Progenitor cell of endocrine pancreas (in vitro differentiated cells): ENCODE measurements around the gene FIBCD1. TPM values are rescaled to one million over a fixed set of nuclear protein-coding genes. Genes with fewer than 3 reads are reported as not detected.

Experiments
- DNase-seq: peaks from one replicate; pipeline ENCODE4 v3.0.0; 2021; ENCODE audit warnings: low spot score; ENCODE audit not compliant: unreplicated experiment
- H3K27ac Mint-ChIP-seq: 2 replicates; pipeline ENCODE4 v1.8.0; 2021; ENCODE audit warnings: mild to moderate bottlenecking, moderate library complexity, mixed read lengths
- H3K27me3 Mint-ChIP-seq: 2 replicates; pipeline ENCODE4 v1.8.0; 2021; ENCODE audit warnings: mixed read lengths
- H3K36me3 Mint-ChIP-seq: 2 replicates; pipeline ENCODE4 v1.8.0; 2022; ENCODE audit warnings: mixed read lengths; ENCODE audit not compliant: insufficient read depth
- H3K4me1 Mint-ChIP-seq: 2 replicates; pipeline ENCODE4 v1.8.0; 2021; ENCODE audit warnings: low read depth, mixed read lengths
- H3K4me3 Mint-ChIP-seq: 2 replicates; pipeline ENCODE4 v1.8.0; 2021; ENCODE audit warnings: low read depth, mild to moderate bottlenecking, moderate library complexity, mixed read lengths
- H3K9me3 Mint-ChIP-seq: 2 replicates; pipeline ENCODE4 v1.8.0; 2021; ENCODE audit warnings: low read depth, mixed read lengths
- total RNA-seq: library from RNA; stranded (reverse); gene quantifications from 2 replicates; pipeline ENCODE4 v1.2.1, GENCODE V29; 2021
- TF ChIP-seq, protein P1 (sequence below): fragments of 200-600 bp; sonication (generic); IDR thresholded peaks from one replicate; pipeline ENCODE4 v1.5.0; 2021; ENCODE audit warnings: antibody characterized with exemption, mild to moderate bottlenecking; ENCODE audit not compliant: unreplicated experiment

The FIBCD1 gene
- total RNA-seq, 1 donor from 2014 or later = not detected

DNA sequence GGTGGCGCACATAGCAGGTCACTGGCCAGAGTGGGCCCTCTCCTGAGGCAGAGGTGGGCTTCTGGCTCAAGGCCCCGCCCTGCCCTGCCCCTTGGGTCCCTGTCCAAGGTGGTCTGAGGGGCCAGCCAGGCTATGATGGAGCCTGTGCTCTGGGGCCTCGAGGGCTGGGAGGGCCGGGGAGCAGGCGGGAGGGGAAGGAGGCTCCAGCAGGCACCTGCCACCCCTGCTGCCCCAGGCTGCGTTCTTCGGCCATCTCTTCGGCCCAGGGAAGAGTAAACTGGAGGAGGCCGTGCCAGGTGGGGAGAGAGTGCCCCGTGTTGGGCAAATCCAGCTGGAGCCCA is 14.6 kb downstream of the FIBCD1 start:
- Mint-ChIP-seq H3K27me3 (peaks cover 12% of the 10 kb centered on the region), H3K27ac (no peak overlapping the region), H3K9me3 (no peaks in the 10 kb centered on the region), H3K36me3 (no peaks in the 10 kb centered on the region), H3K4me3 (no peak overlapping the region), H3K4me1 (no peaks in the 10 kb centered on the region)
- no peak for DNase-seq
- TF ChIP-seq, protein P1, sequence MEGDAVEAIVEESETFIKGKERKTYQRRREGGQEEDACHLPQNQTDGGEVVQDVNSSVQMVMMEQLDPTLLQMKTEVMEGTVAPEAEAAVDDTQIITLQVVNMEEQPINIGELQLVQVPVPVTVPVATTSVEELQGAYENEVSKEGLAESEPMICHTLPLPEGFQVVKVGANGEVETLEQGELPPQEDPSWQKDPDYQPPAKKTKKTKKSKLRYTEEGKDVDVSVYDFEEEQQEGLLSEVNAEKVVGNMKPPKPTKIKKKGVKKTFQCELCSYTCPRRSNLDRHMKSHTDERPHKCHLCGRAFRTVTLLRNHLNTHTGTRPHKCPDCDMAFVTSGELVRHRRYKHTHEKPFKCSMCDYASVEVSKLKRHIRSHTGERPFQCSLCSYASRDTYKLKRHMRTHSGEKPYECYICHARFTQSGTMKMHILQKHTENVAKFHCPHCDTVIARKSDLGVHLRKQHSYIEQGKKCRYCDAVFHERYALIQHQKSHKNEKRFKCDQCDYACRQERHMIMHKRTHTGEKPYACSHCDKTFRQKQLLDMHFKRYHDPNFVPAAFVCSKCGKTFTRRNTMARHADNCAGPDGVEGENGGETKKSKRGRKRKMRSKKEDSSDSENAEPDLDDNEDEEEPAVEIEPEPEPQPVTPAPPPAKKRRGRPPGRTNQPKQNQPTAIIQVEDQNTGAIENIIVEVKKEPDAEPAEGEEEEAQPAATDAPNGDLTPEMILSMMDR = no peak

DNA sequence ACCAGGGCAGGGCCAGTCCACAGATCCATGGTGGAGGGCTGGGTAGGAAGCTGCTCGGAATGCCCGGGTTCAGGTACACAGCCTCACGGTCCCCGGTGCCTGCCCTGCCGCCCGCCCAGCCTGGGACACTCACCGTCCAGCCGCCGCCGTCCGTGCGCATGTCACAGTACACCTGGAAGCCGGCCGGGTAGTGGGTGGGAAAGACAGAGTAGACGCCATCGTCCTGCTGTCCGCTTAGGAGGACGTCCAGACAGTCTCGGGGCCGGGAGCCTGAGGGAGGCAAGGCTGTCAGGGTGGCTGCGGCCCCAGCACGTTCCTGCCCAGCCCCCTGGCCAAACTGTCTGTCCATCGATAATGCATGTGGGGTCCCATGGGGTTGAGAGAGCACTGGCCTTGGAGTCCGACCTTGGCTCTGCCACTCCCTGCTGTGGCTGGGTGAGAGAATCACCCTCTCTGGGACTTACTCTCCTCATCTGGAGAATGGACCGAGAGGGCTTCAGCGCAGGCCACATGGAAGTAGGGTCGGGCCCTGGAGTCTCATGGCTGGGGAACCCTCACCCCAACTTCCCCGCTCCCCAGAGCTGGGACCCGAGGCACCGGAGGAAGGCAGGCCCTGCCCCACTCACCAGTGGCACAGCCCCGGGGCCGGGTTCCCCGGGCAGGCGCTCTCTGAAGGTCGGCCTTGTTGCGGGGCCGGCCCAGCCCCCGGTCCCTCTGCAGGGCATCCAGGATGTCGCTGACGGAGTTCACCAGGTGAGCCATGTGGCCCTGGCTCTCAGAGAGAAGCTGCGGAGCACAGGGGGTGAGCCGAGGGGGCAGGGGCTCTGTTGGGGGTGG is 15.2 kb downstream of the FIBCD1 start:
- Mint-ChIP-seq H3K36me3 (no peaks in the 10 kb centered on the region), H3K27ac (no peak overlapping the region), H3K4me3 (no peak overlapping the region), H3K4me1 (no peaks in the 10 kb centered on the region), H3K27me3 (peaks cover 12% of the 10 kb centered on the region), H3K9me3 (no peaks in the 10 kb centered on the region)
- no peak for DNase-seq
- TF ChIP-seq, protein P1 = no peak

DNA sequence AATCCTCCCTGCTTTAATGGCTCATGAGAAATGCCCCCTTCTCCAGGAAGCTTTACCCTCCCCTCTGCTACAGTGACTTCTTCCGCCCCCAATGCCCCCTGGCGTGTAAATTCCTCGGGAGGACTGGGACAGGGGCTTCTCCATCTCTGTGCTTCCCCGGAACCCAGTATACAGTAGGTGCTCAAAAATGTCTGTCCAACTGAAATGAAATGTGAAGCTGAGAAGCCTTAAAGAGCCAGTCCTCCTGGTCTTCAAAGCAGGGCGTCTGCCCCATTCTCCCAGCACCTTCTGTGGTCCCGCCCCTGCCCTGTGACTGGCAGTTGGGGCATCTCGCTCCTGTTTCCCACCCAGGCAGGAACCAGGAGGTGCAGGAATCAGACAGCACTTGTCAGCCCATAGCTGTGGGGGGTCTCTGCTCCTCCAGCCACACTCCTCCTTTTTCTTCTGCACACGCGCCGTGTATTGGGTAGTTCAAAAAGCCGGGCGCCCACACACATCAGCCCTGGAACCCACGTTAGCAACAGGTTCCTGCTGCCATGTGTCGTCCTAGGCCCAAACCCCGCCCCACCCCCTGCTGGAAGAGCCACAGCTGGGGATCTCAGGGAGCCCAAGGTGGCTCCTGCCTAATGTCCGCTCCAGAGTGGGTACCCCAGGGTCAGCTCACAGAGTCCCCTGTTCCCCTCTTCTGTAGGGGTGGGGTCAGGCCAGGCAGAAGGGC is 16.0 kb downstream of the FIBCD1 start:
- peaks cover 11% of the 10 kb centered on the region for H3K27me3 Mint-ChIP-seq
- H3K27ac Mint-ChIP-seq = no peak overlapping the region
- TF ChIP-seq, protein P1 = no peak
- no peaks in the 10 kb centered on the region for H3K36me3 Mint-ChIP-seq
- H3K9me3 Mint-ChIP-seq = no peaks in the 10 kb centered on the region
- H3K4me3 Mint-ChIP-seq = no peak overlapping the region
- H3K4me1 Mint-ChIP-seq = no peaks in the 10 kb centered on the region
- DNase-seq = no peak

DNA sequence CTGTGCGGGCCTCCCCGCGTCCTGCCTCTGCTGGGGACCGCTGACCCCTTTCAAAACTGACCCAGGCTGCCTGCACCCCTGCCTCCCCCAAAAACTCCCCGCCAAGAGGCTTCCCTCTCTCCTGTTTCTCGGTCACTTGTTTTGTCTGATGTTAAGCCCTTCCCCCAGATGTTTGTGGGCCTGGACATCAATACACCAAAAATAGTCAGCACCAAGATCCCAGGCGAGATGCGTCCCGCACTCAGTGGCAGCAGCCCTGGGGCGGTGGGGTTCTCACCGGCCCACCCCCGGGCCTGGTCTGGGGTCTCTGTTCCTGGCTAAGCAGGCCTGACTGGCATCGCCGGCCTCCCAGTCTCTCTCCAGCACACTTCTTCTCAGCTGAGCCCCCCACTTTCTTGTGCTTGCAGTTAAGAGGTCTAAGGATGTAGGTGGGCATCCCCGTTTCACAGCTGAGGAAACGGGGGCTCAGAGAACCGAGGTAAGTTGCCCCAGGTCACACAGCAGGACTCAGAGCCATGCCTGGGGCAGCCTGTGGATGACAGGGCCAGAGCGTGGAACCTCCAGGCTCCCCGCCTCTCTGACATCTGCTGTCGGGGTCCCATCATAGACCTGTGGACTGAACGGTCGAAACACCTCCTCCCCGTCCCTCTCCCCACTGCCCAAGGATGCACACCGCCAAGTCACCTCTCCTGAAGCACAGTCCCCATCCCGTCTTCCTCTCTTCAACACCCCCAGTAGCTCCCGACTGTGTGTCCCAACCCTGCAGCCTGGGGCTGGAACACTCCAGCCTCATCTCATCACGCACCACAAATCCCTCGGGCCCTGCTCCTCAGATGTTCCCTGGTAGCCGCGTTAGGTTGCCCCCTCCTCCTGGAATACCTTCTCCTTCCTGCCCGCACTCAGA is 16.8 kb downstream of the FIBCD1 start:
- Mint-ChIP-seq H3K27ac (no peak overlapping the region), H3K27me3 (peaks cover 11% of the 10 kb centered on the region), H3K9me3 (no peaks in the 10 kb centered on the region), H3K4me3 (no peak overlapping the region), H3K4me1 (no peaks in the 10 kb centered on the region), H3K36me3 (no peaks in the 10 kb centered on the region)
- no peak for DNase-seq
- TF ChIP-seq, protein P1 = no peak
